B cell (primary cell): ENCODE measurements around the gene TRAPPC3L. TPM values are rescaled to one million over a fixed set of nuclear protein-coding genes. Genes with fewer than 3 reads are reported as not detected.

ENCODE experiments used
- ATAC-seq: fragments of 200-7000 bp; cut with Tn5 transposase; one replicate; pipeline ENCODE4 v1.10.0; 2021; ENCODE audit warnings: low read depth, mild to moderate bottlenecking, moderate number of reproducible peaks, moderate library complexity
- CTCF ChIA-PET: fragments of 350-600 bp; sonication (Branson Sonifier 250); formaldehyde crosslinking; loops from one replicate; lab custom pipeline; 2021; ENCODE audit warnings: antibody characterized with exemption, inconsistent platforms; lab: Charles Lee
- POLR2A ChIA-PET: fragments of 350-600 bp; sonication (Branson Sonifier 250); formaldehyde crosslinking; loops from one replicate; lab custom pipeline; 2021; ENCODE audit warnings: antibody characterized with exemption; lab: Charles Lee
- DNase-seq: peaks from one replicate; pipeline ENCODE4 v3.0.0; 2013
- H2AFZ ChIP-seq: 2 replicates; pipeline ENCODE4 v1.6.1; 2012; ENCODE audit warnings: mild to moderate bottlenecking, low read depth, low read length; ENCODE audit not compliant: insufficient read depth, poor library complexity, severe bottlenecking
- H3K27ac ChIP-seq, 2 donors: 1 replicate in 1 of 2; 2 replicates in 1 of 2; pipeline ENCODE4 v1.5.1; 2012 to 2013; ENCODE audit warnings: low read length in 2 of 2, mild to moderate bottlenecking in 2 of 2, moderate library complexity in 1 of 2
- H3K27me3 ChIP-seq, 4 experiments: fragments of 200-600 bp in 1 of 4; sonication (generic) in 1 of 4; replicated peaks in 1 of 4; 1 replicate in 2 of 4; 2 replicates in 2 of 4; pipeline versions ENCODE4 v1.6.1 to v1.7.0; 2013 to 2016; ENCODE audit warnings: low read length in 3 of 4, mild to moderate bottlenecking in 2 of 4, mixed read lengths in 1 of 4, moderate library complexity in 1 of 4; ENCODE audit not compliant: insufficient read depth in 4 of 4, control insufficient read depth in 3 of 4; ENCODE audit errors: control extremely low read depth in 1 of 4
- H3K36me3 ChIP-seq, 2 experiments: replicated peaks in 1 of 2; 1 replicate in 1 of 2; 2 replicates in 1 of 2; pipeline versions ENCODE4 v1.6.1 to v1.7.1; 2013; ENCODE audit warnings: low read length in 1 of 2; ENCODE audit not compliant: insufficient read depth in 2 of 2, control insufficient read depth in 1 of 2; ENCODE audit errors: control extremely low read depth in 1 of 2, extremely low read depth in 1 of 2
- H3K4me1 ChIP-seq, 2 donors: fragments of 200-600 bp in 1 of 2; sonication (generic) in 1 of 2; 1 replicate in 1 of 2; 2 replicates in 1 of 2; pipeline versions ENCODE4 v1.5.1 to v1.6.1; 2013 to 2017; ENCODE audit warnings: low read length in 2 of 2; ENCODE audit not compliant: control insufficient read depth in 2 of 2, insufficient read depth in 2 of 2
- H3K4me2 ChIP-seq: replicated peaks from 2 replicates; pipeline ENCODE3; 2012; ENCODE audit warnings: mild to moderate bottlenecking, low read depth, low read length; ENCODE audit not compliant: poor library complexity, severe bottlenecking
- H3K4me3 ChIP-seq, 5 experiments: fragments of 200-600 bp in 1 of 5; sonication (generic) in 1 of 5; 1 replicate in 3 of 5; 2 replicates in 2 of 5; pipeline versions ENCODE4 v1.5.1 to v1.7.0; 2011 to 2016; ENCODE audit warnings: low read length in 4 of 5, mild to moderate bottlenecking in 4 of 5, low read depth in 2 of 5, control low read depth in 1 of 5, moderate library complexity in 1 of 5; ENCODE audit not compliant: insufficient read depth in 1 of 5; ENCODE audit errors: control extremely low read depth in 1 of 5, extremely low read depth in 1 of 5
- H3K79me2 ChIP-seq: fragments of 200-600 bp; sonication (generic); one replicate; pipeline ENCODE4 v1.6.0; 2016; ENCODE audit warnings: low read length; ENCODE audit not compliant: control insufficient read depth, insufficient read depth
- H3K9ac ChIP-seq: fragments of 200-600 bp; sonication (generic); 2 replicates; pipeline ENCODE4 v1.6.1; 2017; ENCODE audit warnings: mild to moderate bottlenecking, low read length, moderate library complexity
- H3K9me3 ChIP-seq, 3 donors: one replicate each; pipeline versions ENCODE4 v1.6.1 to v1.7.1; 2013; ENCODE audit warnings: low read length in 2 of 3; ENCODE audit not compliant: control insufficient read depth in 2 of 3, insufficient read depth in 1 of 3; ENCODE audit errors: control extremely low read depth in 1 of 3
- H4K20me1 ChIP-seq: 2 replicates; pipeline ENCODE4 v1.6.0; 2012; ENCODE audit warnings: mild to moderate bottlenecking, low read length; ENCODE audit not compliant: insufficient read depth, control insufficient read depth, poor library complexity, severe bottlenecking
- H3K27ac Mint-ChIP-seq: one replicate; pipeline ENCODE4 v1.8.0; 2021; ENCODE audit warnings: mixed read lengths
- H3K27me3 Mint-ChIP-seq: one replicate; pipeline ENCODE4 v1.8.0; 2021; ENCODE audit warnings: mixed read lengths
- H3K4me1 Mint-ChIP-seq: one replicate; pipeline ENCODE4 v1.8.0; 2021; ENCODE audit warnings: mixed read lengths
- H3K4me3 Mint-ChIP-seq: one replicate; pipeline ENCODE4 v1.8.0; 2021; ENCODE audit warnings: mixed read lengths
- H3K9me3 Mint-ChIP-seq: one replicate; pipeline ENCODE4 v1.8.0; 2022; ENCODE audit warnings: mixed read lengths; ENCODE audit not compliant: insufficient read depth
- EZH2 ChIP-seq: IDR thresholded peaks from 2 replicates; pipeline ENCODE4 v1.6.1; 2012; ENCODE audit warnings: borderline replicate concordance, low read depth, mild to moderate bottlenecking, moderate library complexity, low read length; ENCODE audit not compliant: insufficient read depth, poor library complexity, severe bottlenecking
- WGBS: methylation state at CpG from one replicate; pipeline ENCODE4 v1.1.5; 2013; ENCODE audit warnings: missing lambda C conversion rate; ENCODE audit not compliant: insufficient coverage; 5-methylcytosine and 5-hydroxymethylcytosine counted together
- intact Hi-C: fragments of 100-400 bp; cut with micrococcal nuclease; formaldehyde crosslinking; loops from one replicate; pipeline ENCODE4 v1.10.0; 2022
- polyA plus RNA-seq: library from polyadenylated mRNA; depleted of rRNA; stranded (reverse); fragments of >200 nt; gene quantifications from 2 replicates; pipeline ENCODE4 v1.2.3, GENCODE V29; 2012
- total RNA-seq, 2 donors: library from RNA; stranded (reverse); fragments of 120-200 nt in 1 of 2; gene quantifications; 1 replicate in 1 of 2; 2 replicates in 1 of 2; pipeline versions ENCODE4 v1.2.3 to v1.2.4, GENCODE V29; 2013 to 2022
- TF ChIP-seq, protein P1 (sequence below): fragments of 200-600 bp; IDR thresholded peaks from one replicate; pipeline ENCODE4 v1.8.0; 2022; ENCODE audit warnings: antibody characterized with exemption, mild to moderate bottlenecking

The TRAPPC3L gene
- total and polyA plus RNA-seq, 2 donors (not counting 1 experiment from before 2014, with no cell fraction given) = not detected

DNA sequence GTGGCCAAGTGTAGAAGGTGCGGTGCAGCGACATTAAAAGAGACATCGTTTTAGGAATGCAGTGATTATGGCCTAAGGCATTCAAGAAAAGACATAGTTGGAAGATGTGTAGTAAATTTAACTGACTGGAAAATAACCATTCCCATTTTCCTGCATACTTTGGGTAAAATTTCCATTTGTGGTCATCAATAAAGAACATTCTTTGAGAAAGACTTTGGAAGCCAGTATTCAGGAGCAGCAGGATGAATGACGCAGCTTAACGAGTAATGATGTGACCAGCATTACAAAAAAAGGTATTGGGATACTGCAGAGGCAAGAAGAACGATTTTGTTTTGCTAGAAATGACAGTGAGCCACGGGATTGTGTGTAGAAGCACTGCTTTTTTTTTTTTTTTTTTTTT lies 18.8 kb upstream of the TRAPPC3L start:
- no peak for TF ChIP-seq EZH2
- TF ChIP-seq, protein P1, sequence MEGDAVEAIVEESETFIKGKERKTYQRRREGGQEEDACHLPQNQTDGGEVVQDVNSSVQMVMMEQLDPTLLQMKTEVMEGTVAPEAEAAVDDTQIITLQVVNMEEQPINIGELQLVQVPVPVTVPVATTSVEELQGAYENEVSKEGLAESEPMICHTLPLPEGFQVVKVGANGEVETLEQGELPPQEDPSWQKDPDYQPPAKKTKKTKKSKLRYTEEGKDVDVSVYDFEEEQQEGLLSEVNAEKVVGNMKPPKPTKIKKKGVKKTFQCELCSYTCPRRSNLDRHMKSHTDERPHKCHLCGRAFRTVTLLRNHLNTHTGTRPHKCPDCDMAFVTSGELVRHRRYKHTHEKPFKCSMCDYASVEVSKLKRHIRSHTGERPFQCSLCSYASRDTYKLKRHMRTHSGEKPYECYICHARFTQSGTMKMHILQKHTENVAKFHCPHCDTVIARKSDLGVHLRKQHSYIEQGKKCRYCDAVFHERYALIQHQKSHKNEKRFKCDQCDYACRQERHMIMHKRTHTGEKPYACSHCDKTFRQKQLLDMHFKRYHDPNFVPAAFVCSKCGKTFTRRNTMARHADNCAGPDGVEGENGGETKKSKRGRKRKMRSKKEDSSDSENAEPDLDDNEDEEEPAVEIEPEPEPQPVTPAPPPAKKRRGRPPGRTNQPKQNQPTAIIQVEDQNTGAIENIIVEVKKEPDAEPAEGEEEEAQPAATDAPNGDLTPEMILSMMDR = no peak
- Histone ChIP-seq H3K4me1 (peaks cover 11 to 12% of the 10 kb centered on the region in 2 donors), H3K4me2 (no peak overlapping the region), H3K36me3 (no peaks in the 10 kb centered on the region), H3K9me3 (no peaks in the 10 kb centered on the region), H4K20me1 (no peaks in the 10 kb centered on the region), H2AFZ (no peak overlapping the region), H3K27me3 (peaks cover 0 to 14% (median 9%) of the 10 kb centered on the region in 4 experiments), H3K79me2 (no peaks in the 10 kb centered on the region), H3K27ac (no peak overlapping the region), H3K9ac (no peak overlapping the region), H3K4me3 (no peak overlapping the region)
- Mint-ChIP-seq H3K4me3 (no peak overlapping the region), H3K27ac (no peak overlapping the region), H3K4me1 (peaks cover 10% of the 10 kb centered on the region), H3K9me3 (no peaks in the 10 kb centered on the region), H3K27me3 (peaks cover 31% of the 10 kb centered on the region)
- no peak for DNase-seq
- CTCF ChIA-PET = interaction anchor here (0.7 to 4.1 kb wide), 6 partner anchors 9 to 346 kb away, joined by 3 to 29 read pairs (median 4); no protein-coding TSS in a partner anchor
- intact Hi-C loops = loop anchor here (10.0 kb wide), 1 partner anchor 550 kb away; no protein-coding TSS in a partner anchor
- POLR2A ChIA-PET = interaction anchor here (0.7 kb wide), 1 partner anchor 276 kb away, joined by 7 read pairs; no protein-coding TSS in a partner anchor
- no peak for ATAC-seq
- 100% methylated on average over 1 of the region's 7 CpGs for WGBS

DNA sequence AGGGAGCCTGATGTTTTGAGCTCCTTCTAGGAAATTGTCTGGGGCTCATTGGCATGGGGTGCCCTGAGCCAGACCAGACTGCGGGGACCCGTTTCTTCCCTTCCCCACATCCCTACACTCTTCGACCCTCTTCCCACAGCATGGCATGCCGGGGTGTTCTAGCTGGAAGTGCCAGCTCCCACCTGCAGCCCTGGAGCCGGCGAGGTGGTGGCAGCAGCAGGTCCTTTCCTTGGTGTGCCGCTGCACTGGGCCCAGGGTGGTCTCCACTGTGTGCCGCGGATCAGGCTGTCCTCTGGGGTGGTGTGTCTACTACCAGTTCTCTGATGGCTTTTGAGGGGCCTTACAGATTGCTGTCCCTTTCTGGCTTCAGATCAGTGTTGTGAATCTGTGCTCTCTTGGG lies 18.3 kb upstream of the TRAPPC3L start:
- no peaks in the 10 kb centered on the region for H4K20me1 ChIP-seq
- no peaks in the 10 kb centered on the region for H3K9me3 ChIP-seq
- Mint-ChIP-seq H3K4me3 (no peak overlapping the region), H3K27ac (no peak overlapping the region), H3K9me3 (no peaks in the 10 kb centered on the region), H3K27me3 (peaks cover 31% of the 10 kb centered on the region), H3K4me1 (peaks cover 6% of the 10 kb centered on the region)
- no peak overlapping the region for H2AFZ ChIP-seq
- H3K27ac ChIP-seq = no peak overlapping the region
- 98% methylated on average over 6 of the region's 9 CpGs for WGBS
- no peak overlapping the region for H3K4me3 ChIP-seq
- H3K36me3 ChIP-seq = no peaks in the 10 kb centered on the region
- CTCF ChIA-PET = interaction anchor here (1.2 to 6.0 kb wide), 13 partner anchors 8 to 451 kb away, joined by 3 to 62 read pairs (median 6); partner anchors contain the start of genes CALHM4 and RWDD1
- no peak overlapping the region for H3K4me2 ChIP-seq
- no peaks in the 10 kb centered on the region for H3K79me2 ChIP-seq
- no peak overlapping the region for H3K9ac ChIP-seq
- ATAC-seq (no peak), DNase-seq (no peak)
- intact Hi-C loops = loop anchor here (10.0 kb wide), 1 partner anchor 549 kb away; no protein-coding TSS in a partner anchor
- peaks cover 0 to 14% (median 9%) of the 10 kb centered on the region in 4 experiments for H3K27me3 ChIP-seq
- POLR2A ChIA-PET = no interaction called here
- H3K4me1 ChIP-seq = peaks cover 6 to 8% of the 10 kb centered on the region in 2 donors
- TF ChIP-seq, protein P1 = no peak
- TF ChIP-seq EZH2 = no peak
